SK-N-SH treated with all-trans-retinoic acid at 6 μM for 48 hours (cell line): ENCODE measurements around the gene SLC25A26.
A peak's percentile ranks its signal among the peaks of the same experiment; 100 is the strongest.

Source experiments
- ATAC-seq: fragments of 200-7000 bp; cut with Tn5 transposase; 3 replicates; pipeline ENCODE4 v1.9.1; 2020; ENCODE audit warnings: mild to moderate bottlenecking, moderate library complexity
- BACH2 ChIP-seq: fragments of 250-450 bp; sonication (Bioruptor Pico); IDR thresholded peaks from 2 replicates; pipeline ENCODE4 v1.9.0; 2021; ENCODE audit warnings: mild to moderate bottlenecking, borderline replicate concordance
- CSDC2 ChIP-seq: fragments of 250-450 bp; sonication (Bioruptor Pico); IDR thresholded peaks from 2 replicates; pipeline ENCODE4 v1.5.0; 2020; ENCODE audit warnings: mild to moderate bottlenecking, moderate library complexity
- ESRRG ChIP-seq: fragments of 250-450 bp; sonication (Bioruptor Pico); IDR thresholded peaks from 2 replicates; pipeline ENCODE4 v1.6.1; 2021; ENCODE audit warnings: mild to moderate bottlenecking
- ISL1 ChIP-seq: fragments of 250-450 bp; sonication (Bioruptor Pico); IDR thresholded peaks from 2 replicates; pipeline ENCODE4 v2.1.2; 2022; ENCODE audit warnings: mild to moderate bottlenecking, moderate library complexity
- OSR1 ChIP-seq: fragments of 250-450 bp; sonication (Bioruptor Pico); IDR thresholded peaks from 2 replicates; pipeline ENCODE4 v1.8.0; 2022; ENCODE audit warnings: moderate library complexity, mild to moderate bottlenecking, inconsistent platforms
- PPARA ChIP-seq: fragments of 250-450 bp; sonication (Bioruptor Pico); IDR thresholded peaks from 2 replicates; pipeline ENCODE4 v1.5.0; 2020; ENCODE audit warnings: mild to moderate bottlenecking, borderline replicate concordance
- RARB ChIP-seq: fragments of 250-450 bp; sonication (Bioruptor Pico); IDR thresholded peaks from 2 replicates; pipeline ENCODE4 v1.8.0; 2021; ENCODE audit warnings: mild to moderate bottlenecking, moderate library complexity
- SNAI2 ChIP-seq: fragments of 250-450 bp; sonication (Bioruptor Pico); IDR thresholded peaks from 2 replicates; pipeline ENCODE4 v1.5.0; 2020; ENCODE audit warnings: mild to moderate bottlenecking, moderate library complexity
- TCF4 ChIP-seq: fragments of 250-450 bp; sonication (Bioruptor Pico); IDR thresholded peaks from 2 replicates; pipeline ENCODE4 v1.8.0; 2021; ENCODE audit warnings: mild to moderate bottlenecking, moderate library complexity, borderline replicate concordance
- TOX ChIP-seq: fragments of 250-450 bp; sonication (Bioruptor Pico); IDR thresholded peaks from 2 replicates; pipeline ENCODE4 v1.8.0; 2021; ENCODE audit warnings: mild to moderate bottlenecking, moderate library complexity, borderline replicate concordance
- ZFP3 ChIP-seq: fragments of 250-450 bp; sonication (Bioruptor Pico); IDR thresholded peaks from 2 replicates; pipeline ENCODE4 v1.5.0; 2020; ENCODE audit warnings: mild to moderate bottlenecking, moderate library complexity
- ZFP30 ChIP-seq: fragments of 450-650 bp; formaldehyde crosslinking; IDR thresholded peaks from 2 replicates; pipeline ENCODE4 v1.5.0; 2022; ENCODE audit warnings: mild to moderate bottlenecking, moderate library complexity
- ZNF565 ChIP-seq: fragments of 450-650 bp; formaldehyde crosslinking; conservative IDR thresholded peaks from 2 replicates; pipeline ENCODE4 v1.5.0; 2020; ENCODE audit warnings: low read depth, mild to moderate bottlenecking, moderate library complexity
- ZNF8 ChIP-seq: fragments of 450-650 bp; formaldehyde crosslinking; IDR thresholded peaks from 2 replicates; pipeline ENCODE4 v1.5.0; 2020; ENCODE audit warnings: mild to moderate bottlenecking, moderate library complexity
- TF ChIP-seq, protein P1 (sequence below): fragments of 250-450 bp; sonication (Bioruptor Pico); IDR thresholded peaks from 2 replicates; pipeline ENCODE4 v1.5.0; 2020; ENCODE audit warnings: mild to moderate bottlenecking, moderate library complexity
- TF ChIP-seq, protein P2 (sequence below): fragments of 250-450 bp; sonication (Bioruptor Pico); IDR thresholded peaks from 2 replicates; pipeline ENCODE4 v1.8.0; 2020; ENCODE audit warnings: mild to moderate bottlenecking, moderate library complexity, borderline replicate concordance
- TF ChIP-seq, protein P3 (sequence below): fragments of 250-450 bp; sonication (Bioruptor Pico); IDR thresholded peaks from 2 replicates; pipeline ENCODE4 v1.5.1; 2020; ENCODE audit warnings: low read depth, mild to moderate bottlenecking, moderate library complexity
- TF ChIP-seq, protein P4 (sequence below): fragments of 250-450 bp; sonication (Bioruptor Pico); IDR thresholded peaks from 2 replicates; pipeline ENCODE4 v1.8.0; 2021; ENCODE audit warnings: low read depth, mild to moderate bottlenecking, moderate library complexity, borderline replicate concordance
- TF ChIP-seq, protein P5 (sequence below): fragments of 250-450 bp; sonication (Bioruptor Pico); IDR thresholded peaks from 2 replicates; pipeline ENCODE4 v1.5.1; 2021; ENCODE audit warnings: mild to moderate bottlenecking, moderate library complexity

SLC25A26 gene

DNA sequence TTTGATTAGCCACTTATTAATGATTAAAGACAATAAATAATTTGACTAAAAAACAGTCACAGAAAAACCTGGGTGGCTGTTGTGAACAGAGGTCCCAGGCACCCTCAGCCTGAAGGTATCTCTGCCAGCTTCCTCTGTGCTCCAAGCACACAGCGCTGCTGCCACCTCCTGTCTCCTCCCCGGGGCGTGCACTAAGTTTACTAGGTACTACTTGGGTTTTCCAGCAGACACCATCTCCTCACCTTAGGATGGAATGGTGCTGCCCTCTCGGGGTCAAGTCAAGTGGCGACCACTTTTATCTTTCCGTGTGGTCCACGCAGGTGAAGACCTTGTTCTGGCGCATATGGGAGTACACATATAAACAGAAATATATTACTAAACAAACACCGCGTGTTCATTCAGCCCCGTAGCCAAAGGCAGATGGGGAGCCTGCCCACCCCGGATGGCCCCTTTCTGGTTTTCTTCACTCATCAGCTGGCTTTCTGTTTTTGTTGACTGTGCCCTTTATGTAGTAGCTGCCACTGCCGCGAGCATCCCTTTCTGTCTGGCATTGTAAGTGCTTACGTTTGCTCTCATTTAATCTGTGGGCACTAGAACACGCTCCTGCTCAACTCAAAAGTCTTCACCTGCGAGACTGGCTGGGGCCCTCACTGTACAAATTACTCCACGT, 152.0 kb downstream of the SLC25A26 start (continued):
- TF ChIP-seq, protein P1, sequence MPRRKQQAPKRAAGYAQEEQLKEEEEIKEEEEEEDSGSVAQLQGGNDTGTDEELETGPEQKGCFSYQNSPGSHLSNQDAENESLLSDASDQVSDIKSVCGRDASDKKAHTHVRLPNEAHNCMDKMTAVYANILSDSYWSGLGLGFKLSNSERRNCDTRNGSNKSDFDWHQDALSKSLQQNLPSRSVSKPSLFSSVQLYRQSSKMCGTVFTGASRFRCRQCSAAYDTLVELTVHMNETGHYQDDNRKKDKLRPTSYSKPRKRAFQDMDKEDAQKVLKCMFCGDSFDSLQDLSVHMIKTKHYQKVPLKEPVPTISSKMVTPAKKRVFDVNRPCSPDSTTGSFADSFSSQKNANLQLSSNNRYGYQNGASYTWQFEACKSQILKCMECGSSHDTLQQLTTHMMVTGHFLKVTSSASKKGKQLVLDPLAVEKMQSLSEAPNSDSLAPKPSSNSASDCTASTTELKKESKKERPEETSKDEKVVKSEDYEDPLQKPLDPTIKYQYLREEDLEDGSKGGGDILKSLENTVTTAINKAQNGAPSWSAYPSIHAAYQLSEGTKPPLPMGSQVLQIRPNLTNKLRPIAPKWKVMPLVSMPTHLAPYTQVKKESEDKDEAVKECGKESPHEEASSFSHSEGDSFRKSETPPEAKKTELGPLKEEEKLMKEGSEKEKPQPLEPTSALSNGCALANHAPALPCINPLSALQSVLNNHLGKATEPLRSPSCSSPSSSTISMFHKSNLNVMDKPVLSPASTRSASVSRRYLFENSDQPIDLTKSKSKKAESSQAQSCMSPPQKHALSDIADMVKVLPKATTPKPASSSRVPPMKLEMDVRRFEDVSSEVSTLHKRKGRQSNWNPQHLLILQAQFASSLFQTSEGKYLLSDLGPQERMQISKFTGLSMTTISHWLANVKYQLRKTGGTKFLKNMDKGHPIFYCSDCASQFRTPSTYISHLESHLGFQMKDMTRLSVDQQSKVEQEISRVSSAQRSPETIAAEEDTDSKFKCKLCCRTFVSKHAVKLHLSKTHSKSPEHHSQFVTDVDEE = no peak
- no peak for TF ChIP-seq RARB (CRISPR knock-in tag)
- no peak for TF ChIP-seq ESRRG
- TF ChIP-seq ZNF565 = no peak
- no peak for TF ChIP-seq SNAI2 (CRISPR knock-in tag)
- no peak for TF ChIP-seq PPARA
- TF ChIP-seq ISL1 (CRISPR knock-in tag) = no peak

DNA sequence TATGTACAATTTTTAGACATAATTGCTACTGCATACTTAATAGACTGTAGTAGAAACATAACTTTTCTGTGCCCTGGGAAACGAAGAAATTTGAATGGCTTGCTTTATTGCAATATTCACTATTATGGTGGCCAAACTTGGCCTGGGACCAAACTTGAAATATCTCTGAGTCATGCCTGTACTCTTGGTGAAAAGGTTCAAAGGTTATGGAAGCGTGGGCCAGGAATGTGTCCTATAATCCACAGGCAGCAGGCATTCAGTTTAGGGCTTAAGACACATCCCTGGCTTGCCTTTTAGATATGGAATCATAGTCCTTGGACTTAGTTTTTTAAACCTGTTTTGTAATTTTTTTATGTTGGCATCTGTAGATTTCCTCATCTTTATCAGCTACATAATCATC, 155.8 kb downstream of the SLC25A26 start:
- TF ChIP-seq PPARA (no peak), BACH2 (CRISPR knock-in tag) (no peak), RARB (CRISPR knock-in tag) (no peak), ZNF8 (no peak), CSDC2 (no peak), ISL1 (CRISPR knock-in tag) (no peak), ESRRG (no peak), OSR1 (CRISPR knock-in tag) (no peak), TOX (CRISPR knock-in tag) (no peak), ZFP30 (CRISPR knock-in tag) (no peak), TCF4 (no peak), ZFP3 (CRISPR knock-in tag) (no peak)
- TF ChIP-seq, protein P2, sequence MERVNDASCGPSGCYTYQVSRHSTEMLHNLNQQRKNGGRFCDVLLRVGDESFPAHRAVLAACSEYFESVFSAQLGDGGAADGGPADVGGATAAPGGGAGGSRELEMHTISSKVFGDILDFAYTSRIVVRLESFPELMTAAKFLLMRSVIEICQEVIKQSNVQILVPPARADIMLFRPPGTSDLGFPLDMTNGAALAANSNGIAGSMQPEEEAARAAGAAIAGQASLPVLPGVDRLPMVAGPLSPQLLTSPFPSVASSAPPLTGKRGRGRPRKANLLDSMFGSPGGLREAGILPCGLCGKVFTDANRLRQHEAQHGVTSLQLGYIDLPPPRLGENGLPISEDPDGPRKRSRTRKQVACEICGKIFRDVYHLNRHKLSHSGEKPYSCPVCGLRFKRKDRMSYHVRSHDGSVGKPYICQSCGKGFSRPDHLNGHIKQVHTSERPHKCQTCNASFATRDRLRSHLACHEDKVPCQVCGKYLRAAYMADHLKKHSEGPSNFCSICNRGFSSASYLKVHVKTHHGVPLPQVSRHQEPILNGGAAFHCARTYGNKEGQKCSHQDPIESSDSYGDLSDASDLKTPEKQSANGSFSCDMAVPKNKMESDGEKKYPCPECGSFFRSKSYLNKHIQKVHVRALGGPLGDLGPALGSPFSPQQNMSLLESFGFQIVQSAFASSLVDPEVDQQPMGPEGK (CRISPR knock-in tag) = no peak
- TF ChIP-seq, protein P3, sequence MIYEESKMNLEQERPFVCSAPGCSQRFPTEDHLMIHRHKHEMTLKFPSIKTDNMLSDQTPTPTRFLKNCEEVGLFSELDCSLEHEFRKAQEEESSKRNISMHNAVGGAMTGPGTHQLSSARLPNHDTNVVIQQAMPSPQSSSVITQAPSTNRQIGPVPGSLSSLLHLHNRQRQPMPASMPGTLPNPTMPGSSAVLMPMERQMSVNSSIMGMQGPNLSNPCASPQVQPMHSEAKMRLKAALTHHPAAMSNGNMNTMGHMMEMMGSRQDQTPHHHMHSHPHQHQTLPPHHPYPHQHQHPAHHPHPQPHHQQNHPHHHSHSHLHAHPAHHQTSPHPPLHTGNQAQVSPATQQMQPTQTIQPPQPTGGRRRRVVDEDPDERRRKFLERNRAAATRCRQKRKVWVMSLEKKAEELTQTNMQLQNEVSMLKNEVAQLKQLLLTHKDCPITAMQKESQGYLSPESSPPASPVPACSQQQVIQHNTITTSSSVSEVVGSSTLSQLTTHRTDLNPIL = no peak
- TF ChIP-seq, protein P4, sequence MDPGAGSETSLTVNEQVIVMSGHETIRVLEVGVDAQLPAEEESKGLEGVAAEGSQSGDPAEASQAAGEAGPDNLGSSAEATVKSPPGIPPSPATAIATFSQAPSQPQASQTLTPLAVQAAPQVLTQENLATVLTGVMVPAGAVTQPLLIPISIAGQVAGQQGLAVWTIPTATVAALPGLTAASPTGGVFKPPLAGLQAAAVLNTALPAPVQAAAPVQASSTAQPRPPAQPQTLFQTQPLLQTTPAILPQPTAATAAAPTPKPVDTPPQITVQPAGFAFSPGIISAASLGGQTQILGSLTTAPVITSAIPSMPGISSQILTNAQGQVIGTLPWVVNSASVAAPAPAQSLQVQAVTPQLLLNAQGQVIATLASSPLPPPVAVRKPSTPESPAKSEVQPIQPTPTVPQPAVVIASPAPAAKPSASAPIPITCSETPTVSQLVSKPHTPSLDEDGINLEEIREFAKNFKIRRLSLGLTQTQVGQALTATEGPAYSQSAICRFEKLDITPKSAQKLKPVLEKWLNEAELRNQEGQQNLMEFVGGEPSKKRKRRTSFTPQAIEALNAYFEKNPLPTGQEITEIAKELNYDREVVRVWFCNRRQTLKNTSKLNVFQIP (CRISPR knock-in tag) = no peak
- TF ChIP-seq, protein P1 = no peak
- TF ChIP-seq, protein P5, sequence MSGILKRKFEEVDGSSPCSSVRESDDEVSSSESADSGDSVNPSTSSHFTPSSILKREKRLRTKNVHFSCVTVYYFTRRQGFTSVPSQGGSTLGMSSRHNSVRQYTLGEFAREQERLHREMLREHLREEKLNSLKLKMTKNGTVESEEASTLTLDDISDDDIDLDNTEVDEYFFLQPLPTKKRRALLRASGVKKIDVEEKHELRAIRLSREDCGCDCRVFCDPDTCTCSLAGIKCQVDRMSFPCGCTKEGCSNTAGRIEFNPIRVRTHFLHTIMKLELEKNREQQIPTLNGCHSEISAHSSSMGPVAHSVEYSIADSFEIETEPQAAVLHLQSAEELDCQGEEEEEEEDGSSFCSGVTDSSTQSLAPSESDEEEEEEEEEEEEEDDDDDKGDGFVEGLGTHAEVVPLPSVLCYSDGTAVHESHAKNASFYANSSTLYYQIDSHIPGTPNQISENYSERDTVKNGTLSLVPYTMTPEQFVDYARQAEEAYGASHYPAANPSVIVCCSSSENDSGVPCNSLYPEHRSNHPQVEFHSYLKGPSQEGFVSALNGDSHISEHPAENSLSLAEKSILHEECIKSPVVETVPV (CRISPR knock-in tag) = no peak
- peak; percentile 26; the same call in 1 of the 3 replicates for ATAC-seq
